Calu3 (cell line): ENCODE results near the gene PTCHD1. TPM values are rescaled to one million over a fixed set of nuclear protein-coding genes. Genes with fewer than 3 reads are reported as not detected.

ENCODE experiments used
- BruUV-seq: library from RNA; stranded (reverse); fragments of 400-500 nt; replicated peaks from 2 replicates; lab custom pipeline; 2021; lab: Mats Ljungman, UMichigan
- CTCF ChIA-PET: fragments of 300-600 bp; sonication (Branson Sonifier 250); formaldehyde crosslinking; loops from one replicate; lab custom pipeline; 2022; ENCODE audit warnings: antibody characterized with exemption; lab: Charles Lee
- DNase-seq: peaks from one replicate; pipeline ENCODE4 v3.0.0; 2022
- H3K27ac Mint-ChIP-seq: one replicate; pipeline ENCODE4 v1.8.0; 2022; ENCODE audit warnings: mixed read lengths; ENCODE audit not compliant: unreplicated experiment
- H3K27me3 Mint-ChIP-seq: one replicate; pipeline ENCODE4 v1.8.0; 2022; ENCODE audit warnings: mixed read lengths; ENCODE audit not compliant: unreplicated experiment
- H3K36me3 Mint-ChIP-seq: one replicate; pipeline ENCODE4 v1.8.0; 2022; ENCODE audit warnings: mild to moderate bottlenecking, moderate library complexity, mixed read lengths; ENCODE audit not compliant: insufficient read depth, unreplicated experiment
- H3K4me1 Mint-ChIP-seq: one replicate; pipeline ENCODE4 v1.8.0; 2022; ENCODE audit warnings: mild to moderate bottlenecking, low read depth, mixed read lengths; ENCODE audit not compliant: unreplicated experiment
- H3K4me3 Mint-ChIP-seq: one replicate; pipeline ENCODE4 v1.8.0; 2022; ENCODE audit warnings: mild to moderate bottlenecking, low read depth, moderate library complexity, mixed read lengths; ENCODE audit not compliant: unreplicated experiment
- H3K9me3 Mint-ChIP-seq: one replicate; pipeline ENCODE4 v1.8.0; 2022; ENCODE audit warnings: low read depth, mixed read lengths; ENCODE audit not compliant: unreplicated experiment
- intact Hi-C: fragments of 100-400 bp; cut with micrococcal nuclease; formaldehyde crosslinking; loops from one replicate; pipeline ENCODE4 v1.10.0; 2022; ENCODE audit not compliant: unreplicated experiment
- total RNA-seq: library from RNA; stranded (reverse); gene quantifications from 2 replicates; pipeline ENCODE4 v1.2.3, GENCODE V29; 2022
- TF ChIP-seq, protein P1 (sequence below): fragments of 200-600 bp; IDR thresholded peaks from one replicate; pipeline ENCODE4 v1.8.0; 2022; ENCODE audit warnings: antibody characterized with exemption; ENCODE audit not compliant: unreplicated experiment

PTCHD1 gene
- total RNA-seq, 1 experiment from 2014 or later = not detected

- H3K36me3 Mint-ChIP-seq = peaks cover 9% of the 10 kb centered on the region
- intact Hi-C loops = no loop called here
- H3K27ac Mint-ChIP-seq = no peak overlapping the region
- TF ChIP-seq, protein P1, sequence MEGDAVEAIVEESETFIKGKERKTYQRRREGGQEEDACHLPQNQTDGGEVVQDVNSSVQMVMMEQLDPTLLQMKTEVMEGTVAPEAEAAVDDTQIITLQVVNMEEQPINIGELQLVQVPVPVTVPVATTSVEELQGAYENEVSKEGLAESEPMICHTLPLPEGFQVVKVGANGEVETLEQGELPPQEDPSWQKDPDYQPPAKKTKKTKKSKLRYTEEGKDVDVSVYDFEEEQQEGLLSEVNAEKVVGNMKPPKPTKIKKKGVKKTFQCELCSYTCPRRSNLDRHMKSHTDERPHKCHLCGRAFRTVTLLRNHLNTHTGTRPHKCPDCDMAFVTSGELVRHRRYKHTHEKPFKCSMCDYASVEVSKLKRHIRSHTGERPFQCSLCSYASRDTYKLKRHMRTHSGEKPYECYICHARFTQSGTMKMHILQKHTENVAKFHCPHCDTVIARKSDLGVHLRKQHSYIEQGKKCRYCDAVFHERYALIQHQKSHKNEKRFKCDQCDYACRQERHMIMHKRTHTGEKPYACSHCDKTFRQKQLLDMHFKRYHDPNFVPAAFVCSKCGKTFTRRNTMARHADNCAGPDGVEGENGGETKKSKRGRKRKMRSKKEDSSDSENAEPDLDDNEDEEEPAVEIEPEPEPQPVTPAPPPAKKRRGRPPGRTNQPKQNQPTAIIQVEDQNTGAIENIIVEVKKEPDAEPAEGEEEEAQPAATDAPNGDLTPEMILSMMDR = no peak
- no TSS peak for BruUV-seq
- H3K27me3 Mint-ChIP-seq = peaks cover 96% of the 10 kb centered on the region
- peak overlapping the region; percentile 76 for H3K4me3 Mint-ChIP-seq
- H3K4me1 Mint-ChIP-seq = peaks cover 12% of the 10 kb centered on the region
- no peak for DNase-seq
- CTCF ChIA-PET = no interaction called here
- no peaks in the 10 kb centered on the region for H3K9me3 Mint-ChIP-seq
Measured at GRCh38 chrX:23332888-23333821, 1.5 kb upstream of the PTCHD1 start.

- CTCF ChIA-PET = interaction anchor here (0.7 kb wide), 1 partner anchor 62 kb away, joined by 3 read pairs; no protein-coding TSS in a partner anchor
- intact Hi-C loops = no loop called here
- Mint-ChIP-seq H3K9me3 (no peaks in the 10 kb centered on the region), H3K4me1 (peaks cover 12% of the 10 kb centered on the region), H3K27ac (no peak overlapping the region), H3K4me3 (peak overlapping the region; percentile 76), H3K27me3 (peaks cover 88% of the 10 kb centered on the region), H3K36me3 (peaks cover 9% of the 10 kb centered on the region)
- BruUV-seq = no TSS peak
- DNase-seq = no peak
- TF ChIP-seq, protein P1 = no peak
Measured at GRCh38 chrX:23333842-23334520, 668 bp upstream of the PTCHD1 start.

DNA sequence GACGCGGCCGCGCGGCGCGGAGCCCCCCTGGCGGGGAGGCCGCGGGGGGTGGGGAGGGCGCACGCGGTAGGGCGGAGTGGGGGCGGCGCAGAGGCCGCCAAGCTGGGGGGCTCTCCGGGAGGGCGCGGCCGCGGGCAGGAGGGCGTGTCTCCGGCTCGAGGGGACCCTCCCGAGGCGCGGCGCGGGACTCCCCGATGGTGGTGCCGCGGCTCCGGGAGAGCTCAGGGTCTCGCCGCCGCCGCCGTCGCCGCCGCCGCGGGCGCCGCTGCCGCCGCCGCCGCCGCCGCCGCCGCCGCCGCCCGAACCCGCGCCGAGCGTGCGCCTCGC, 165 bp upstream of the PTCHD1 start:
- intact Hi-C loops = no loop called here
- Mint-ChIP-seq H3K4me3 (peak overlapping the region; percentile 76), H3K4me1 (peaks cover 12% of the 10 kb centered on the region), H3K27me3 (peaks cover 83% of the 10 kb centered on the region), H3K36me3 (peaks cover 9% of the 10 kb centered on the region), H3K9me3 (no peaks in the 10 kb centered on the region), H3K27ac (no peak overlapping the region)
- BruUV-seq = no TSS peak
- CTCF ChIA-PET = interaction anchor here (0.7 kb wide), 1 partner anchor 62 kb away, joined by 3 read pairs; no protein-coding TSS in a partner anchor
- TF ChIP-seq, protein P1 = no peak
- DNase-seq = no peak

- Mint-ChIP-seq H3K27ac (no peak overlapping the region), H3K9me3 (no peaks in the 10 kb centered on the region), H3K36me3 (peaks cover 7% of the 10 kb centered on the region), H3K4me1 (no peaks in the 10 kb centered on the region), H3K4me3 (no peak overlapping the region), H3K27me3 (peaks cover 66% of the 10 kb centered on the region)
- BruUV-seq = no TSS peak
- CTCF ChIA-PET = no interaction called here
- no peak for DNase-seq
- intact Hi-C loops = no loop called here
- TF ChIP-seq, protein P1 = no peak
Measured at GRCh38 chrX:23338334-23338733, 3.7 kb downstream of the PTCHD1 start.
